ENCODE results near the gene OSBPL3. TPM values are rescaled to one million over a fixed set of nuclear protein-coding genes. Genes with fewer than 3 reads are reported as not detected.

The OSBPL3 gene
- polyA plus RNA-seq, 1 donor (not counting 4 experiments of a cell fraction or from before 2014, with no cell fraction given): 34.0 TPM

DNA sequence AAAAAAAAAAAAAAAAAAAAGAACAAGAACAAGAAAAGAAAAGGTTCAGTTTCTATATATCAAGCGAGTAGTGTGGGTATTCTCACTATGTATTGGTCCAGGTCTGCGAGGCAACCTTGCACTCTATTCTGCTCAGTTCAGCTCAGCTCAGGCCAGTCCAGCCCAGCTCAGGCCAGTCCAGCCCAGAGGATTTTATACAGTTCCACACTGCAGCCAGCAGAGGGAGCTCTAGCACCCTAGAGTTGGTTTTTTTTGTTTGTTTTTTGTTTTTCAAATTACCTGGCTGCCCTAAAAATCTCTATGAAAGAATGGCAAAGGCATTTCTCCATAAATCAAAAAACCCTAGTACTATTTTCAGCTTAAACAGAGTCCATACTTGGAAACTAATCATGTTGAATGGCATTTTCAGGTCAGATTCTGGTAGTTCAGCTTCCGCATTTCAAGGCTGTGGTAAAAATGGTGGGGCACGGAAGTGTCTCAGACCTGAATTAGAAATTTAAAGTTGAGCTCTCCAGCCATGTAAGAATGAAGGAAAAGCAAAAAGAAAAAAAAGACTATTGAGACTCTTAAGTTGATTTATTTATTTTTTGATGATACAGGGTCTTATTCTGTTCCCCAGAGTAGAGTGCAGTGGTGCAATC lies 167.6 kb downstream of the OSBPL3 start:
- TF ChIP-seq EZH2 (IDR thresholded peaks at IDR 0.05; ENCODE audit: low read length) (no peak), CTCF (optimal IDR thresholded peaks at IDR 0.05 in 1 of 3, IDR thresholded peaks at IDR 0.05 in 1 of 3, conservative IDR thresholded peaks at IDR 0.05 in 1 of 3; ENCODE audit: extremely low read depth in 1 of 3, insufficient read depth in 2 of 3, low read length in 3 of 3) (peak; percentile 75 to 81 (median 77))
- H3K27ac ChIP-seq (ENCODE audit: control insufficient read depth, insufficient read depth, low read length): no peak overlapping the region
- no peaks in the 10 kb centered on the region for H3K27me3 ChIP-seq (ENCODE audit: control insufficient read depth, extremely low read depth, insufficient read depth, low read length)
- no peaks in the 10 kb centered on the region for H3K79me2 ChIP-seq (ENCODE audit: control insufficient read depth, insufficient read depth, low read length)
- no peak for DNase-seq (ENCODE audit: low read depth, low spot score)
- H3K4me1 ChIP-seq (ENCODE audit: control insufficient read depth, extremely low read depth, insufficient read depth, low read length): no peaks in the 10 kb centered on the region
- dilution Hi-C loops (cut with MboI; ENCODE audit: extremely low pct_ligation_motif_present, low sequenced_read_pairs): no loop called here
- H3K36me3 ChIP-seq (ENCODE audit: control insufficient read depth in 2 of 2, extremely low read depth in 1 of 2, insufficient read depth in 2 of 2, low read length in 2 of 2): peaks cover 33 to 34% of the 10 kb centered on the region in 2 experiments
- H3K9me3 ChIP-seq (ENCODE audit: control insufficient read depth, low read depth, low read length): no peaks in the 10 kb centered on the region
- H3K9ac ChIP-seq (ENCODE audit: control insufficient read depth, extremely low read depth, insufficient read depth, low read length): no peak overlapping the region
- peak; percentile 29 for FAIRE-seq
- H4K20me1 ChIP-seq (ENCODE audit: control insufficient read depth, extremely low read depth, insufficient read depth, low read length): no peaks in the 10 kb centered on the region
- no peaks in the 10 kb centered on the region for H3K9me1 ChIP-seq (ENCODE audit: control insufficient read depth, extremely low read depth, insufficient read depth, low read length)
- H2AFZ ChIP-seq (ENCODE audit: control insufficient read depth, low read length): no peak overlapping the region
- H3K4me3 ChIP-seq (ENCODE audit: control insufficient read depth in 2 of 3, extremely low read depth in 1 of 3, insufficient read depth in 2 of 3, low read depth in 1 of 3, low read length in 3 of 3): no peak overlapping the region
- H3K4me2 ChIP-seq (ENCODE audit: control insufficient read depth, extremely low read depth, insufficient read depth, low read depth, low read length): no peak overlapping the region

- H3K27me3 ChIP-seq (ENCODE audit: control insufficient read depth, extremely low read depth, insufficient read depth, low read length): no peaks in the 10 kb centered on the region
- no peak overlapping the region for H3K4me3 ChIP-seq (ENCODE audit: control insufficient read depth in 2 of 3, extremely low read depth in 1 of 3, insufficient read depth in 2 of 3, low read depth in 1 of 3, low read length in 3 of 3)
- dilution Hi-C loops (cut with MboI; ENCODE audit: extremely low pct_ligation_motif_present, low sequenced_read_pairs): no loop called here
- DNase-seq (ENCODE audit: low read depth, low spot score): no peak
- no peak for FAIRE-seq
- H3K4me2 ChIP-seq (ENCODE audit: control insufficient read depth, extremely low read depth, insufficient read depth, low read depth, low read length): no peak overlapping the region
- H3K4me1 ChIP-seq (ENCODE audit: control insufficient read depth, extremely low read depth, insufficient read depth, low read length): no peaks in the 10 kb centered on the region
- H4K20me1 ChIP-seq (ENCODE audit: control insufficient read depth, extremely low read depth, insufficient read depth, low read length): no peaks in the 10 kb centered on the region
- no peak overlapping the region for H2AFZ ChIP-seq (ENCODE audit: control insufficient read depth, low read length)
- TF ChIP-seq CTCF (optimal IDR thresholded peaks at IDR 0.05 in 1 of 3, IDR thresholded peaks at IDR 0.05 in 1 of 3, conservative IDR thresholded peaks at IDR 0.05 in 1 of 3; ENCODE audit: extremely low read depth in 1 of 3, insufficient read depth in 2 of 3, low read length in 3 of 3) (no peak), EZH2 (IDR thresholded peaks at IDR 0.05; ENCODE audit: low read length) (no peak)
- H3K79me2 ChIP-seq (ENCODE audit: control insufficient read depth, insufficient read depth, low read length): no peaks in the 10 kb centered on the region
- H3K9me1 ChIP-seq (ENCODE audit: control insufficient read depth, extremely low read depth, insufficient read depth, low read length): no peaks in the 10 kb centered on the region
- no peak overlapping the region for H3K27ac ChIP-seq (ENCODE audit: control insufficient read depth, insufficient read depth, low read length)
- no peaks in the 10 kb centered on the region for H3K9me3 ChIP-seq (ENCODE audit: control insufficient read depth, low read depth, low read length)
- no peak overlapping the region for H3K9ac ChIP-seq (ENCODE audit: control insufficient read depth, extremely low read depth, insufficient read depth, low read length)
- H3K36me3 ChIP-seq (ENCODE audit: control insufficient read depth in 2 of 2, extremely low read depth in 1 of 2, insufficient read depth in 2 of 2, low read length in 2 of 2): peaks cover 30 to 31% of the 10 kb centered on the region in 2 experiments
These were observed 171.5 kb downstream of the OSBPL3 start for GRCh38 chr7:24808518-24808917.
